Esophagus muscularis mucosa (tissue), 4 donors: ENCODE measurements around the gene PRORP.

Experiments
- EP300 ChIP-seq: sonication (generic); formaldehyde crosslinking; IDR thresholded peaks from one replicate; pipeline ENCODE4 v1.6.1; 2017; ENCODE audit warnings: antibody characterized with exemption
- POLR2A ChIP-seq: fragments of 450-650 bp; IDR thresholded peaks from one replicate; pipeline ENCODE4 v1.6.1; 2017; ENCODE audit warnings: antibody characterized with exemption, moderate library complexity, mild to moderate bottlenecking, low read depth
- POLR2AphosphoS5 ChIP-seq, 2 donors: sonication (generic); formaldehyde crosslinking; IDR thresholded peaks; one replicate each; pipeline ENCODE4 v1.6.1; 2017; ENCODE audit warnings: antibody characterized with exemption in 2 of 2
- TF ChIP-seq, protein P1 (sequence below), 3 experiments: fragments of 200-600 bp in 2 of 3; fragments of 450-650 bp in 1 of 3; sonication (generic) in 2 of 3; IDR thresholded peaks; one replicate each; pipeline ENCODE4 v1.5.1; 2017 to 2019; ENCODE audit warnings: antibody characterized with exemption in 3 of 3, mild to moderate bottlenecking in 2 of 3, moderate library complexity in 1 of 3

DNA sequence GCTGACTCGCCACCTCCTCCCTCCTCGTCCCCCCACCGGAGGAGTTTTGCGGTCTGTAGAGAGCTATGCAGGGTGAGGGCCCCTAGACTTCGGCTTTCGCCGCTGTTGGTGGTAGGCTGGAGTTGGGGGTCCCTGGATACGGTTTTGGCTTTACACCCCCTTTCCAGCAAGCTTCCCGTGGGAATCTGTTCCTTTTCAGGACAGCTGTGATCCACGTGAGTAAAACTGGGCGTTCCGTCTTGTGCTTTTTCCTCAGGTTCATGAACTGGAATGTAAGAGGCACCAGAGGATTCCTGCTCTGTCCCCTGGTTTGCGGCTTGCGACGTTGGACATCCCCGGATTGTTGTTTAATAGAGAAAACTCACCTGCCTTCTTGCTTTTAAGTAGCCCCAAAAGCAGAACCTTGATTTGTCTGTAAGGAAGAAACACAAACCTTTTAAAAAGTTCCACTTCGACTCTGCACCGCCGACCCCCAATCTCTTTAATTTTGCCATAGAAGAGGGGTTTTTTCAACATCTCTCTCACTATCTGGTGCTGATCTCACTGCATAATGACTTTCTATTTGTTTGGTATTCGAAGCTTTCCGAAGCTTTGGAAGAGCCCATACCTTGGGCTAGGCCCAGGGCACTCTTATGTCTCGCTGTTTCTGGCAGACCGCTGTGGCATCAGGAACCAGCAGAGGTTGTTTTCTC lies 490 bp downstream of the PRORP start:
- TF ChIP-seq, protein P1, sequence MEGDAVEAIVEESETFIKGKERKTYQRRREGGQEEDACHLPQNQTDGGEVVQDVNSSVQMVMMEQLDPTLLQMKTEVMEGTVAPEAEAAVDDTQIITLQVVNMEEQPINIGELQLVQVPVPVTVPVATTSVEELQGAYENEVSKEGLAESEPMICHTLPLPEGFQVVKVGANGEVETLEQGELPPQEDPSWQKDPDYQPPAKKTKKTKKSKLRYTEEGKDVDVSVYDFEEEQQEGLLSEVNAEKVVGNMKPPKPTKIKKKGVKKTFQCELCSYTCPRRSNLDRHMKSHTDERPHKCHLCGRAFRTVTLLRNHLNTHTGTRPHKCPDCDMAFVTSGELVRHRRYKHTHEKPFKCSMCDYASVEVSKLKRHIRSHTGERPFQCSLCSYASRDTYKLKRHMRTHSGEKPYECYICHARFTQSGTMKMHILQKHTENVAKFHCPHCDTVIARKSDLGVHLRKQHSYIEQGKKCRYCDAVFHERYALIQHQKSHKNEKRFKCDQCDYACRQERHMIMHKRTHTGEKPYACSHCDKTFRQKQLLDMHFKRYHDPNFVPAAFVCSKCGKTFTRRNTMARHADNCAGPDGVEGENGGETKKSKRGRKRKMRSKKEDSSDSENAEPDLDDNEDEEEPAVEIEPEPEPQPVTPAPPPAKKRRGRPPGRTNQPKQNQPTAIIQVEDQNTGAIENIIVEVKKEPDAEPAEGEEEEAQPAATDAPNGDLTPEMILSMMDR (IDR thresholded peaks at IDR 0.05): no peak
- TF ChIP-seq POLR2AphosphoS5 (IDR thresholded peaks at IDR 0.05): no peak
- TF ChIP-seq EP300: no peak
- TF ChIP-seq POLR2A: no peak
